RWPE2 (cell line): ENCODE data around the gene C1orf226.

Experiments used
- ATAC-seq: fragments of 200-7000 bp; cut with Tn5 transposase; 3 replicates; pipeline ENCODE4 v1.9.1; 2021; ENCODE audit warnings: low read depth
- DNase-seq: peaks from one replicate; pipeline ENCODE4 v3.0.0-alpha.2; 2020; ENCODE audit warnings: low spot score
- H3K27ac ChIP-seq: fragments of 450-650 bp; 2 replicates; pipeline ENCODE4 v1.5.1; 2017; ENCODE audit warnings: mild to moderate bottlenecking; ENCODE audit not compliant: poor library complexity, severe bottlenecking
- H3K27me3 ChIP-seq: fragments of 250-450 bp; sonication (Bioruptor Pico); 2 replicates; pipeline ENCODE4 v1.5.1; 2021; ENCODE audit warnings: mild to moderate bottlenecking, moderate library complexity; ENCODE audit not compliant: insufficient read depth, poor library complexity, severe bottlenecking
- H3K36me3 ChIP-seq: fragments of 250-450 bp; sonication (Bioruptor Pico); 2 replicates; pipeline ENCODE4 v1.5.1; 2020; ENCODE audit warnings: low read depth, mild to moderate bottlenecking, moderate library complexity
- H3K4me1 ChIP-seq: fragments of 250-450 bp; sonication (Bioruptor Pico); 2 replicates; pipeline ENCODE4 v1.5.1; 2021; ENCODE audit warnings: mild to moderate bottlenecking, moderate library complexity; ENCODE audit not compliant: insufficient read depth, poor library complexity, severe bottlenecking
- H3K4me3 ChIP-seq: fragments of 250-450 bp; sonication (Bioruptor Pico); 2 replicates; pipeline ENCODE4 v1.5.1; 2021; ENCODE audit warnings: mild to moderate bottlenecking, moderate library complexity; ENCODE audit not compliant: severe bottlenecking
- H3K9me3 ChIP-seq: fragments of 250-450 bp; sonication (Bioruptor Pico); 2 replicates; pipeline ENCODE4 v1.5.1; 2021; ENCODE audit warnings: mild to moderate bottlenecking, moderate library complexity; ENCODE audit not compliant: severe bottlenecking
- TF ChIP-seq, protein P1 (sequence below): fragments of 450-650 bp; IDR thresholded peaks from one replicate; pipeline ENCODE4 v1.5.1; 2017; ENCODE audit warnings: mild to moderate bottlenecking, moderate library complexity; ENCODE audit not compliant: poor library complexity, severe bottlenecking

C1orf226 gene

DNA sequence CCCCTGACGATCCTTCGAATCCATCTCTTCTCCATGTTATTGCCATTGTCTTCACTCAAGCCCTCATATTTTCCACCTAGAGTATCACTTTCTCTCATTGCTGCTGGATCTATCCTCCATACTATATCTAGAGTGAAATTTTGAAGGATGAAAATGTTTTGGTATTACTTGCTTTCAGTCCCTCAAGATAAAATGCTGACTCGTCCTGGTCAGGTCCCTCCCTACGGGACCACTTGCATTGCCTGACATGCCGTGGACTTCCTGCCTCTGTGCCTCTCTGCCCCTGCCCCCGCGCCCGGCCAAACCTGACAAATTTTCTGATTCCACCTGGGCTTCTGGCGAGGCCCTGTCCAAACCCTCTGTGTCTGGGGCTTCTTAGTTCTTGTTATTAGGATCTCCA lies 28.4 kb upstream of the C1orf226 start:
- Histone ChIP-seq H3K27me3 (no peaks in the 10 kb centered on the region), H3K4me3 (no peak overlapping the region), H3K27ac (no peak overlapping the region), H3K9me3 (no peaks in the 10 kb centered on the region), H3K4me1 (peaks cover 15% of the 10 kb centered on the region), H3K36me3 (no peaks in the 10 kb centered on the region)
- ATAC-seq: no peak
- DNase-seq: no peak
- TF ChIP-seq, protein P1, sequence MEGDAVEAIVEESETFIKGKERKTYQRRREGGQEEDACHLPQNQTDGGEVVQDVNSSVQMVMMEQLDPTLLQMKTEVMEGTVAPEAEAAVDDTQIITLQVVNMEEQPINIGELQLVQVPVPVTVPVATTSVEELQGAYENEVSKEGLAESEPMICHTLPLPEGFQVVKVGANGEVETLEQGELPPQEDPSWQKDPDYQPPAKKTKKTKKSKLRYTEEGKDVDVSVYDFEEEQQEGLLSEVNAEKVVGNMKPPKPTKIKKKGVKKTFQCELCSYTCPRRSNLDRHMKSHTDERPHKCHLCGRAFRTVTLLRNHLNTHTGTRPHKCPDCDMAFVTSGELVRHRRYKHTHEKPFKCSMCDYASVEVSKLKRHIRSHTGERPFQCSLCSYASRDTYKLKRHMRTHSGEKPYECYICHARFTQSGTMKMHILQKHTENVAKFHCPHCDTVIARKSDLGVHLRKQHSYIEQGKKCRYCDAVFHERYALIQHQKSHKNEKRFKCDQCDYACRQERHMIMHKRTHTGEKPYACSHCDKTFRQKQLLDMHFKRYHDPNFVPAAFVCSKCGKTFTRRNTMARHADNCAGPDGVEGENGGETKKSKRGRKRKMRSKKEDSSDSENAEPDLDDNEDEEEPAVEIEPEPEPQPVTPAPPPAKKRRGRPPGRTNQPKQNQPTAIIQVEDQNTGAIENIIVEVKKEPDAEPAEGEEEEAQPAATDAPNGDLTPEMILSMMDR: no peak

DNA sequence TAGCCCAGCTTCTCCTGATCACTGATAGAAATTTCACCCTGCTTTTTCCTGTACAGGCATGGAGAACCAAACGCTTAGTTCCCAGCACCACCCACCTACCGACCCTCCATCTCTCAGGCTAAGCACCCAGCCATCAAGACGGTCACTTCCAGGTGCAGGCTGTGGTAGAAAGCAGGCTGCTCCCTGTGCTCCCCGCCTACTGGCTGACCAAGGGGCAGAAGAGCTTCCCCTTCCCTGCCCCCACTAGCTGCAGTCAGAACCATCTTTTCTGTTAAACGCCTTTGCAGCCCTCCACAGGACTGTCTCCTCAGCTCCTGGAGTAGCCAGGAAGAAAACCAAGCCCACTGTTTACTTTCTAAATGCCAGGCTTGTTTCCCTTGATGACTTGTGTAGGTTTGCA lies 27.8 kb upstream of the C1orf226 start:
- Histone ChIP-seq H3K36me3 (no peaks in the 10 kb centered on the region), H3K27ac (no peak overlapping the region)
- TF ChIP-seq, protein P1: no peak

DNA sequence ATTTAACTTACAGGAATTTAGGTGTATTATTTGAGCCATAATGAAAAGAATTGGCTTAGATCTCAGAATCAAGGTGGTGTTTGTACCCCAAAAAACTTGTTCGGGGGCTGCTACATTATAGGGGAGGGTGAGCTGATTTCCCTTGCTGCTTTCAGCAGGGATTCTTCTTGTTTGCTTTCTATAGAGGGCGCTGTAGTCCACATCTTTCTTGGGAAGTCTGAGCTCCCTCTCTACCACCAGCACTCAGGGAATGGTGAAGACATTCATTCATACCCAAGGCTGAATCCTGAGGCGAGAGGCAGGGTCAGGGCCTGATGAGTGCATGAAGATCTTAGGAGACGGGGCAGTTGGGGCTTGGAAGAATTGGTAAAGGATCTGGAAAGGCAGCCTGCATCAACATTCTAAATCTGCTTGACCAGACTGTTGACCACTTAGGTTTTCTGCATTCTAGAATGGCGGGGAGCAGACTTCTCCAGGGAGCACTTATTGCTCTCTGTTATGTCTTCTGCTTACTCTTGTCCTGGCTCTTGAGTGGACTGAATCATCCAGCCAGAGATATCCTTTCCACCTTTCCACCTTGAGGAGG lies 23.8 kb upstream of the C1orf226 start:
- ATAC-seq (no peak), DNase-seq (no peak)

More for the DNA sequence above, 27.8 kb upstream of the C1orf226 start:
- H3K27me3 ChIP-seq: no peaks in the 10 kb centered on the region
- DNase-seq: no peak
- H3K4me3 ChIP-seq: no peak overlapping the region
- H3K9me3 ChIP-seq: no peaks in the 10 kb centered on the region
- no peak for ATAC-seq
- H3K4me1 ChIP-seq: peaks cover 15% of the 10 kb centered on the region

DNA sequence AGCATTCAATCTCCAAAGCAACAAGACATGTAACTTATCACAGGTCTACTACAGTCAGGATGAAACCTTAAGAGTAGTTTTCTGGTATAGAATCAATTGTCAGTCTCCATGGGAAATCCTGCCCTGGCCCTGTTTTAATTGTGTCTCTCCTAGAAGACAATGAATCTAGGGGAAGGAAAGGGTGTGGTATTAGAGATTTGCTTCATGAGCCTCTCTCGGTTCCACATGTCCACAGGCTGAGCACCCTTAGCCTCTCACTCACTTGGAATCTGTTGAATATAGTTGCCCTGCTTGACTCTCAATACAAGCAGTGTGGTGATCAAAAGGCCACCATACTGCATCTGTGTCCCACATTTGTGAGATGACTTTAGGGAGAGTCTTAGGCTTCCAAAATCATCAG lies 22.6 kb upstream of the C1orf226 start:
- Histone ChIP-seq H3K36me3 (no peaks in the 10 kb centered on the region), H3K4me3 (no peak overlapping the region), H3K4me1 (no peaks in the 10 kb centered on the region), H3K27me3 (no peaks in the 10 kb centered on the region), H3K27ac (no peak overlapping the region), H3K9me3 (no peaks in the 10 kb centered on the region)
- no peak for DNase-seq
- ATAC-seq: no peak
- TF ChIP-seq, protein P1: no peak

More for the DNA sequence above, 23.8 kb upstream of the C1orf226 start:
- Histone ChIP-seq H3K27me3 (no peaks in the 10 kb centered on the region), H3K4me1 (no peaks in the 10 kb centered on the region), H3K4me3 (no peak overlapping the region), H3K27ac (no peak overlapping the region), H3K9me3 (no peaks in the 10 kb centered on the region), H3K36me3 (no peaks in the 10 kb centered on the region)
- TF ChIP-seq, protein P1: peak; percentile 46

DNA sequence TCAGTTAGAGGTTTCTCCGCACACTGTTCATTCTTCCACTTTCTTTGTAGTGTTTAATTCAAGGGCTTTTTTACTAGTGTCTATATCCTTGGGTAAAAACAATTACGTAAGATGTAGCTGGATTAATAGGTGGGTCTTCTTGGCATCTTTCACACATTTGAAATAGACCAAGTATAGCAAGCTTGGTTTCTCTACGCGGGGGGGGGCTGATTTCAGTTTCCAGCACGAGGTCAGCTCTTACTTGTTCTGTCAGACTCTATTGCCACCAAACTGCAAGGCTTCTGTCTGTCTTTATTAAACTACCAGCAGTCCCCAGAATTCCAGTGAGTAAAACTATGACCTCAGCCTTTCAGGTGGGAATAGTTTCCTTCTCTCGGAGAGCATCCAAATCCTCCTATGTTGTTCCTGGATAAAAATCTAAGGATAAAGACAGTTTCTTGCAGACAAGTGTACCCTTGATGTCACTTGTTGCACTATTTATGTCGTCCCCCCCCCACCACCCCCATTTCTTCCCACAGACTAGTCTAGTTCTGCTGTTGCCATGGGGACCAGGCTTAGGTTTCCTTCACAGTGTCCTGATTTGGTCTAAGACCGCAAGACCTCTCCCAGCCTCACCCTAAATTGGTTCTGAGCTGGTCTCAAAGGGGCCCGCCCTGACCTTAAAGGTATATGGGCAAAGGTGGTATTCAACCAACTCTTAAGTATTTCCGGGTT lies 21.8 kb upstream of the C1orf226 start:
- no peak overlapping the region for H3K27ac ChIP-seq
- no peak overlapping the region for H3K4me3 ChIP-seq
- no peaks in the 10 kb centered on the region for H3K27me3 ChIP-seq
- H3K36me3 ChIP-seq: no peaks in the 10 kb centered on the region
- ATAC-seq (no peak), DNase-seq (no peak)
- H3K4me1 ChIP-seq: no peaks in the 10 kb centered on the region
- TF ChIP-seq, protein P1: no peak
- no peaks in the 10 kb centered on the region for H3K9me3 ChIP-seq
